HG03558 (cell line): ENCODE measurements around the gene GNS.
"Not testable (repeated sequence)": the region's sequence is repeated elsewhere in the genome, so short reads cannot be mapped to it uniquely, and the experiment has no call there.

Experiments
- ATAC-seq: cut with Tn5 transposase; IDR thresholded peaks from one replicate; pipeline ENCODE4 v1.9.1; 2021; ENCODE audit warnings: moderate number of reproducible peaks; ENCODE audit not compliant: unreplicated experiment; ENCODE audit errors: extremely low read depth

The GNS gene

DNA sequence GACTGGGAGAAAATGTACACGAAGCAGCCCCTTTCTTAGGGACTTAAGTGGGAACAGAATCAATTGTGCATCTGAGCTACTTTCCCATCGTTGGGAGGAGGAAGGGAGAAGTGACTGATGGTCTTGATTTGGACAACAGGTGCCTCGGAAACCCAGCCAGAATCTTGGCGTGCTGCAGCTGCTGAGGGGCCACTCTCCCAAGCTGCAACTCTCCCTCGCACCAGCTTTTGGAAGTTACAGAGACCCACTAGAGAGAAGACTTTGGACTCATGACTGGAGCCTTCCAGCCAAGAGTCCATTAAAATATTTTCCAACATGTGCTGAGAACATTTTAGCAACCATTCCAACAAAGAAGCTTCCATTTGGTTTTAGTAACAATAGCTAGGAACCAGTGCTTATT lies 52.3 kb downstream of the GNS start:
- no peak for ATAC-seq

DNA sequence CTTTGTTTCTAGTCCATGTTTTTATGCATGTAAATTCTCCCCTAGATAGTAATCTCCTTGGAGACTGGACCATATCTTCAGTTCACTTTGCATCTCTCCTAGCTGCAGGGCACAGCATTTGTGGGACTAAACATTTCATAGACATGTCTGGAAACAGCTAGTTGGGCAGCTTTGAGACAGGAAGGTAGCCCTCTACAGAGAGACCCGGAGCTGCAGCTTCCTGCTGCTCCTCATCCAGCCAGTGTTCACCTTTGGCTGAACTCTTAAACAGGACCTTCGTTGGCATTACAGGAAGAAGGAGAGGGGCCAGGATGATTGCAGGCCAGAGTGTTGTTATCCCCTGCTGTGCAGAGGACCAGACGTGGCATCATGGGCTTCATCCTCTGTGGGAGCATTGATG lies 52.9 kb downstream of the GNS start:
- ATAC-seq, result no peak

DNA sequence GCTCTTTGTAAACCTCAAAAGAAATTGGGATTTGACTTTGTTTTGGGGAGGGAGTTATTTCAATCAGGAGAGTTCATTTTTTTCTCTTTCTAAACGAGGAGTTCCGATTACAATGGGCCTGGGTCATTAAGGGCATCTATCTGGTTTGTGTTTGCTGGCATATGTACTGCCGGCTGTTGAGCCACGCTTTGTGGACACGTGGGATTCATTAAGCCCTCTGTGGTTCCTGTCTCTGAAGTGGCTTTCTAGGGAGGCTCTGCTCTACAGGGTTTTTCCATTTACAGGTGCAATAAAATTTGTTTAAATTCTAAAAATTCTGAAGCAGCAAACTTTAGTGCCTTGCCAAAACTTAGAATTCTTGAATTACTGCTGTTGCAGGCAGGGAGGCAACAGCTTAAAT lies 57.9 kb downstream of the GNS start:
- no peak for ATAC-seq

DNA sequence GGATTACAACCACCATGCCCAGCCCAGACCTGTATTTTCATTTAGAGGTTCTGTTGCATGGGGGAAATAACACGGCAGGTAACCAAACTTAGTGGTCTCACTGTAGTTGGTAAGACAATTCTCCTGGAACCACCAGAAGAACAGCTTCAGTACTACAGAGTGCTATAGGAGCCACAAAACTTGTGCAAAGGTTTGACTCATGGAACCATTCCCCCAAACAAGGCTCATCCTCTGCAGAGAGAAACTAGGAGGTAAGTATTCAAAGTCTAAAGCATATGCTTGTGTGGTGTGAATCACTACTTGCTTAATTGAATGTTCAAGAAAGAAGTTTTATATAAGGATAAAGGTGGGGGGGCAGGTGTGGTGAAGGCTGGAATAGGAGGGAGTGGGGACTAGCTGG lies 58.7 kb downstream of the GNS start:
- ATAC-seq, result no peak

DNA sequence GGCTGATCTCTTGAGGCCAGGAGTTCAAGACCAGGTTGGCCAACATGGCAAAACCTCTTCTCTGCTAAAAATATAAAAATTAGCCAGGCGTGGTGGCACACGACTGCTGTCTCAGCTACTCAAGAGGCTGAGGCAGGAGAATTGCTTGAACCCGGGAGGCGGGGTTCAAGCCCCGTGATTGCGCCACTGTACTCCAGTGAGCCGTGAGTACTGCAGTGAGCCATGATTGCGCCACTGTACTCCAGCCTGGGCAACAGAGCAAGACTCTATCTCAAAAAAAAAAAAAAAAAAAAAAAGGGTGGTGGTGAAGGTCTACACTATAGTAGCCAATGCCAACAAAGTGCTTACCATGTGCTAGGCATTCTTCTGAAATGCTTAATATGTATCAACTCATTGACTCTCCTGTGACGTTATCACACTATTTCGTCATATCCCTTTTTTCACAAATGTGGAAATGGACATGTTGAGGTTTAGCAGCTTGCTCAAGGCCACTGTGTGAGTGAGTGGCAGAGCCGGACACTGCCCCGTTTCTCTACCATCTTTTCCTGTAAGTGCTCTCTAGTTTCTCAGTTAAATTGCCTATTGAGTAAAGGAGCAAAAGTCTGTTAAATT lies 59.6 kb downstream of the GNS start:
- ATAC-seq, result no peak

DNA sequence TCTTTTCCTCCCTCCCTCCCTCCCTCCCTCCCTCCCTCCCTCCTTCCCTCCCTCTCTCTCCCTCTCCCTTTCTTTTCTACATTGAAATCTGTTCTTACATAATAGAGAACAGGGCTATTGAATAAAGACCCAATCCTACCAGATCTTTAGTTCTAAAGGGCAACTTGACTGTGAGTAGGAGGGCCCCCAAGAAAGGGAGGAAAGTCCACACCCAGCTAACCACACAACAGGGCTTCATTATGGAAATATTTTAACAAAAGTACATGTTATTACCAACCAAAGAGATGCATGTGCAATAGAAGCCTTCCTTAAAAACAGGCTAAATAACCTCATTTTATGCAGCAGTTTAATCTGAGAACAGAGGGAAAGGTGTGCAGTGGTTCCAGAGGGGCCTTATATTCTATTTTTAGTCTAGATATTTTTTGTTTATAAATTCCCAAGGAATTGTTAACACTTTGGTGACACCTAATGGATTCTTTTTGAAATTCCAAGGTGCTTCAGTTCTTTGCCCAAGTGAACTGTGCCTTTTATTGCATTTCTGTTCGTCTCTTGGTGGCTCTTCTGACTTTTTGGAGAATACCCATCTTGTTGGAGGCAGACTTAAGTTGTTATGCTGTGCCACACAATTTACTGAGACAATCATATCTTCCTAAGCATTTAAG lies 63.0 kb downstream of the GNS start:
- ATAC-seq, result no peak

DNA sequence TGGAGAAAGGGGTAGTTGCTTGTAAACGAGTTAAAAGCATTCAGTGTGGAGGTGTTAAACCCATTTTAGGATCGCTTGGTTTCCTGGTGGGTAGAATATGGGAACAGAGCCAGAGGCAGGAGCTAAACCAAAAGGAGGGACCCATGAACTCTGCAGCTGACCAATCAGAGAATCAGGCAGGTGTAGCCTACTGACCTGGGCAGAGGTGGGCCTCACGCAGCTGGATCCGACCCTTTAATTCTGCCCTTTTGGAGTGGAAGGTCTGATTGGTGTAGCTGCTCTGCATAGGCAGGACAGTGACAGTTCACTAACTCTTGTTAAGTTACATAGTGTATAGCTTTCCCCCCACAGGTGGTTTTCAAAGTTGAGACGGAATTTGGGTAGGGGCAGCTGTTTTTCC lies 63.7 kb downstream of the GNS start:
- ATAC-seq, result no peak

DNA sequence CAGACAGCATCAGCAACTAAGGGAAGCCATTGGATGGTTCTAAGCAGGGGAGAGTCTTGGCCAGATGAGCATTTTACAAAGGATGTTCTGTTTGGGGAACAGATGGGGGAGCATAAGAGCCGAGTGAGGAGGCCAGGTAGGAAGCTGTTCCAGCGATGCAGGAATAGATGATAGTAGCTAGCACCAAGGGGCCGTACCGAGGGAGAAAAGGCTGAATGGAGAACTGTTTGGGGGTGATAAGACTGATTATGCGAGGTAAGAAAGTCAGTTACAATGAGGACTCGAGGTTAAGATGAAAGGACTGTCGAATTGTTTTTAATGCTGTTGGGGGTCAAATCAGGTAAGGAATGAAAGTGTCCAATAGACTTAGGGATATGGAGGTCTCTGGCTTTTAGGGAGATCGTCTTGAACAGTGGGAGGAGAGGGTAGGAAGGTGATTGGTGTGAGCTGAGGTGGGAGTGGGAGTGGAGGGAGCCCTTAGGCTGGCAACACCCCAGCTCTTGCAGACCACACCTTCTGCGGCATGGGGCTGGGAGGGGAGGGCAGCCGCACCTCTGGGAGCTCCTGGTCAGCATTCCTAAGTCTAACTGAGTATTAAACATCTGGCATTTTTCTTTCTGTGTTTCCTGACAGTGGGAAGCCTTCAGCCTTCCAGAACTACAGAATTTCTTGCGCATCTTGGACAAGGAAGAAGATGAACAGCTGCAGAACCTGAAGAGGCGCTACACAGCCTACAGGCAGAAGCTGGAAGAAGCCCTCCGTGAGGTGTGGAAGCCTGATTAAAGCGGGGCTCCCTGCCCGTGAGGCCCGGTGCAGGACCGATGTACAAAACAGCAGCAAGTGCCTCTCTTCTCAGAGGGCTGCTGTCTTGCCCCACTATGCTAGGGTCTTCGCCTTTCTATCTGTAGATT lies 64.8 kb downstream of the GNS start:
- no peak for ATAC-seq

DNA sequence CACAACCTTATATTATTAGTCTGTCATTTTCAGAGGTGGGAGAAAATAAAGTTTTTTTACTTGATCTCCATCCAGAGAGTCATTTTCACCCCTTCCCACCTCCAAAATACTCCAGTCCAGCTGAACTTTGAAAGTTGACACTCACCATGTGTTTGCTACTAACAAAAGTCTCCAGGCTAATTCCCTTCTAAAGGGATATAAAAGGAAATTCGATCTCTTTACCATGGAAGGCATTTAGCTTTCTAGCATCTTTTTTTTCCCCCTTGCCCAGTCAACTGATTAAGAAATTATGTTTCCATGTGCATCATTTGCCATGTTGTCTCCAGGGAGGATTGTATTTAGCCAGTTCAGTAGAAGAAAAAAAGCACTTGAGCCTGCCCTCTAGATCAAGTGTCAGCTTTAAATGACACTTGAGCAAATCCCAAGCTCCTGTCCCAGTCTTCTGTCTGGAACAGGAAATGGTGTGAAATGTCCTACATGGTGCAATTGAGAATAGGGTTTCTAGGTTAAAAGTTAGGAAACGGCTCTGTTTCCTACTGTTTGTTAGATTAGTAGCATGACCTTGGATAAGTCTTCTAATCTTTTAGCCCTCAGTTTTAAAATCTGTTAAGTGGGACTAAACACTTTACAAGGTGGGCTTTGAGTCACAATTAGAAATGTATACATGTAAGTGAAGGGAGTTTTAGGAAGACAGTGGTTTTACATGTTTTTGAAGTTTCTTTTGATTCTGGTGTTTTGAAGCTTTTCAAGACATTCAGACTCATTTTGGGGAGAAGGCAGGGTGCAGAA lies 67.2 kb downstream of the GNS start:
- no peak for ATAC-seq

DNA sequence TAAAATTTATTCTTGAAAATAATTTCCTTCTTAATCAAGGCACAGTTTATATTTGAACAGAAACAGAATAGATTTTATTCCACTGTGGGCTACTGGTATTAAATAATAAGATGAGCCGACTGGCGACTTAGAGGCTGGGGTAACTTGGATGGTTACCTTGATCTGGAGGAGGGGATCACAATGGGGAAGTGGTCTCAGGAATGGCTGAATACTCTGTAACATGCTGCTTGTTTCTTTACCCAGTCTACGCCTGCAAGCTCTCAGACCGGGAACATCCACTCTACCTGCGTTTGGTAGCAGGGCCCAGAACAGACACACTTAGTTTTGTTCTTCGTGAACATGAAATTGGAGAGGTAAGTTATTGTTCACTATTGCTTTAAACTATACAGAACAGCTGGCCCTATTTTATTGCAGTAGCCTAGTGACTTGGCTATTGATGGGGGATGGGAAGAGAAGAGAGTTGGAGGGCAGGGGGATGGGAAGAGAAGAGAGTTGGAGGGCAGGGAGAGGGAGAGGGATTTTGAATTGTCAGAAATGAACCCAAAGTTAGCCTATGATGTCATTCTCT lies 67.9 kb downstream of the GNS start:
- ATAC-seq, result no peak

DNA sequence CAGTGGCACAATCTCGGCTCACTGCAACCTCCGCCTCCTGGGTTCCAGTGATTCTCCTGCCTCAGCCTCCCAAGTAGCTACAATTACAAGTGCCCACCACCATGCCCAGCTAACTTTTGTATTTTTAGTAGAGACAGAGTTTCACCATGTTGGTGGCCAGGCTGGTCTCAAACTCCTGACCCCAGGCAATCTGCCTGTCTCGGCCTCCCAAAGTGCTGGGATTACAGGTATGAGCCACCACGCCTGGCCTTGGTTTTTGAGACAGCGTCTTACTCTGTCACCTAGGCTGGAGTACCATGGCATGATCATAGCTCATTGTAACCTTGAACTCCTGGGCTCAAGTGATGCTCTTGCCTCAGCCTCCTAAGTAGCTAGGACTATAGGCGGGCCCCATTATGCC lies 69.0 kb downstream of the GNS start:
- ATAC-seq, result not testable (repeated sequence)

DNA sequence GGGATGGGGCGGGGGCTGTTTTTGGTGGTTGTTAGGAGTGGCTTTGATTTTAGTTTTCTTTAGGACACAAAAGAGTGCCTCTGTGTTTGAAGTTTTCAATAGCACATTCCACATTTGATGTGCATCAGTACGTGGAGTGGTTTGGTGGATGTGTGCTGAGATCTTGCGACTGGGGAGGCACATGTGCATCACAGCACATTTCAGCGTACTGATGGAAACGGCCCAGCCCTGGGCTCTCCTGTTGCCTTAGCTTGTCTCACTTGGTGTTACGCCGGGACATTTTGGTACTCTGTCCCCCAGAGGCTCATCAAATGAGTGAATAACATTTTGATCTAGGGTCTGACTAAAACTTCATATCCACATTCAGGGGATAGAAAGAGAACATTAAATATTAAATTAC lies 70.5 kb downstream of the GNS start:
- no peak for ATAC-seq

DNA sequence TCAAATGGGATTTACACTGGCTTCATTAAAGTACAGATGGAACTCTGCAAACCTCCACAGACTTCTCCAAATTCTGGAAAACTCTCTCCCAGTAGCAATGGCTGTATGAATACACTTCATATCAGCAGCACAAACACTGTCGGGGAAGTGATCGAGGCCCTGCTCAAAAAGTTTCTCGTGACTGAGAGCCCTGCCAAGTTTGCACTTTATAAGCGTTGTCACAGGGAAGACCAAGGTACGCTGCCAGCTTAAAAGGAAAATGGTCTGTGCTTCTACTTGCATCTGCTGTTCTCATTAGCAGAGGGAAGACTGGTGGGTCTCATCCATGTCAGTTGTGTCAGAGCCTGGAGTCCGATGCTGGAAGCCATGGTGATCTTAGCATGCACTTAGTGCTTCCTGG lies 71.0 kb downstream of the GNS start:
- ATAC-seq, result no peak

DNA sequence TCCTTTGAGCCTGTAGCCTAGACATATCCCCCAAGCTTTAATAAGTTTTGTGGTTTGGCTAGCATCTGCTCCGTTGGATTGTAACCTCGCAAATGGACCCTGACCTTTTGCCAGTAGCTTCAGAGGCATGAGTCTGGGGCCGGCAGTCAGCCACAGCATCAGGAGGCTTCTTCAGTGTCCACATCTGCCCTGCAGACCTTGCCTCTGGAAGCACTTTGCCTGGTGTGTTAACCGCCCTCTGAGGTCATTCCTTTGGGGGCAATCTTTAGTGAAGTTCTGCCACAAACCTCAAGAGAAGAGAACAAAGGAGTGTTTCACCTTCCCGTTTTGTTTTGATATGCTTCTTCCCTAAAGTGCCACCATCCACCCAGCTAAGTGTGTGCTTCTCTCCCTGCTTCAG lies 71.4 kb downstream of the GNS start:
- no peak for ATAC-seq

DNA sequence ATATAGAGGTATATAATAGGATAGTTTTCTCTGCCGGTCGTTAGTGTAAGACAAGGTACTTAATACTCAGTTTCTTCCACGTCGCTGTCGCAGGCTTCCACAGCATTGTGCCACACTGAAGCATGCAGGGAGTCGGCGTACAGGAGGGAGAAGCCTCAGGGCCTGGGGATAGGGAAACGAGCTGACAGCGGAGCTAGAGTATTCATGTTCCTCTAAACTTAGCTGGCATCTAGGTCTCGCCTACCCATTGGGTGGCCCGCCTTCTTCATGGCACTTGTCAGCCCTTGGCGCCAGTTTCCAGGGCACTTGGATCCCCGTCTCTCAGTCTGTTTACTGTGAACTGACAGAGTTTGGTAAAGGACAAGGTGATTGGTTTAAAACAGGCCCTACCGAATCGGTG lies 73.6 kb downstream of the GNS start:
- no peak for ATAC-seq

DNA sequence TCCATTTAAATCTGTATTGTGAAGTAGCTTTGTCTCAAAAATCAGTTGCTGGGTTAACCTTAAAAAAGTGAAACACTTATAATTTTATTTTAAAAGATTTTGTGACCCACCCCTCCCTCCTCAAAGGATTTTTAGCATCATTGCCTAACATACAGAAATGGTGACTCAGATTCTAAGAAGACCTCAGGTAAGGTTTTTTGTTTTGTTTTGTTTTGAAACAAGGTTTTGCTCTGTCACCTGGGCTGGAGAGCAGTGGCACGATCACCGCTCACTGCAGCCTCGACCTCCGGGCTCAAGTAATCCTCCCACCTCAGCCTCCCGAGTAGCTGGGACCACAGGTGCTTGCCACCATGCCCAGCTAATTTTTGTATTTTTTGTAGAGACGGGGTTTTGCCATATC lies 74.2 kb downstream of the GNS start:
- no peak for ATAC-seq

DNA sequence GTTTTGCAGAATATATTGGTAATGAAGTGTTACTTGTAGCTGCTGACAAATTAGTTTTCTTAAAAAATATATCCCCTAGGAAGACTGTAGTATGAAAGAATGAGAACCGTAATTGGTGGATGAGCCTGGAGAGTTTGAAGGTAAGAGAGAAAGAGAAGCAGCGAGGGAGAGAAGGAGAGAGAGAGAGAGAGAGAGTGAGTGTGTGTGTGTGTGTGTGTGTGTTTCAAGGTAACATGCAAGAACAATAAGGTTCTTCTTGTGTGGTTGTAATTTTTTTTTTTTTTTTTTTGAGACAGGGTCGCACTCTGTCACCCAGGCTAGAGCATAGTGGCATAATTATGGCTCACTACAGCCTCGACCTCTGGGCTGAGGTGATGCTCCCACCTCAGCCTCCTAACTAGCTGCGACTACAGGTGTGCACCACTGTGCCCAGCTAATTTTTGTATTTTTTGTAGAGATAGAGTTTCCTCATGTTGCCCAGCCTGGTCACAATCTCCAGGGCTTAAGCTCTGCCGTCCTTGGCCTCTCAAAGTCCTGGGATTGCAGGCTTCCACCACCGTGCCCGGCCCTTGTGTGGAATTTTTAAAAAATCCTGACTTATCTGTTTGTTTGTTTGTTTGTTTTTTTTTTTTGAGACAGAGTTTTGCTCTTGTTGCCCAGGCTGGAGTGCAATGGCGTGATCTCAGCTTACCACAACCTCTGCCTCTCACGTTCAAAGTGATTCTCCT lies 75.2 kb downstream of the GNS start:
- no peak for ATAC-seq

DNA sequence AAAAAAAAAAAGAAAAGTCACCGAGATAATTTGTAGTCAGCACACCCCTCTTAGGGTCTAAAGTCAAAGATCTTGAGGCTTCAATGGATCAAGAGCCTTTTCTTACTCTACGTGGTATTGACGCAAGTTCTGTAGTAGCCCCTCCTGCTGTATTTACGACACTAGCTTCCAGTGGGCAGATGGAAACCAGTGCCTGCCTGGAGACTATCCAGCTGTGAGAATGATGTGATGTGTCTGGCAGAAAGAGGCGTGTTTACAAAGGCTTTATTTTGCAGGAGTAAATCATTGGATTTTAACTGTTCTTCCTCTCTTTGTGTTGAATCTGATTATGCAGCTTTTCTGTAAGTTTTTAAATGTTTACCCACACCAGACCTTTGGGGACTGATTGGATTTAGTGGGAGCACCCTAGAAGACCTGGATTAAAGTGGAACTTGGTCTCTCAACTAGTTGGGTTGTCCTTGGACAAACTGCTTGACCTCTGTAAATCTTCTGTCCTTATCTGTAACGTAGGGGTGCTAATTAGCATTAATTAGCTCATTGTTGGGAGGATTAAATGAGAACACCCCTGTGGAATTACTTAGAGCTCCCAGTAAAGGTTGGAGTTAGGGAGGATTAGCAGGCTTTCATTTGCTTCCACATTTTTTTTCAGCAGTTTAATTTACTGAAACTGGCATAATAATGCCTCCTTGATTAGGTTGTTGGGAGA lies 76.5 kb downstream of the GNS start:
- no peak for ATAC-seq
